Measurements from ENCODE around the gene SNAI1.

The SNAI1 gene

DNA sequence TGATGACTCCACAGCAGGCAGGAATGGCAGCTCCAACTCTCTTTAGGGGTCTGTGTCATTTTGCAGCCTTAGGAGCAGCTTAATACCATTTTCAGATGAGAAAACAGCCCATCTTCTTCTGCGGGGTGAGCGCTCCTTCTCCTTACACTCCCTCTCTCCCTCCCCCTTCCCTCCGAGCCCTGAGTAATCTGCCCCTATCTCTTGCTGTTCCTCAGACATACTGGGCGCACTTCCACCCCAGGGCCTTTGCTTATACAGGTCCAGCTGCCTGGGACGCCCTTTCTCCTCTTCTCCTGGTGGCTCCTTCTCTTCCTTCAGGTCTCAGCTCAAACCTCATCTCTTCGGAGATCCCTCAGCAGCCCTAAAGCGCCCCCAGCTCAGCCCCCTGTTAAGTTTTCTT is 54.8 kb downstream of the SNAI1 start:
- DNase-seq (ENCODE audit: low read depth) = no peak

DNA sequence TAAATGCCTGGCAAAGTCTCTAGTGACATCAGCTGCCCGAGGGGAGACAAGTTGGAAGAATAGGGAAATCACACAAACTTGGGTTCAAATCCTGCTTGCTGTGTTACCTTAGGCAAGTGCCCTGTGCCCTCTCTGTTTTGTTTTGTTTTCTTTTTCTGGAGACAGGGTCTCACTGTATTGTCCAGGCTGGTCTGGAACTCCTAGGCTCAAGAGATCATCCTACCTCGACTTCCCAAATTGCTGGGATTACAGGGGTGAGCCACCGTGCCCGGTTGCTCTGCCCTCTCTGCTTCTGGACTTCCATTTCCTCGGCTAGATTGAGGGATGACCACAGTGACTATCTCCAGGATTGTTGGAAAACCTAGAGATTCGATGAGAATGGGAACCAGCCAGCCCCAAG is 55.4 kb downstream of the SNAI1 start:
- DNase-seq (ENCODE audit: low read depth) = no peak
